Gastrocnemius medialis (tissue), 4 donors: ENCODE results near the gene ANKRD50. TPM values are rescaled to one million over a fixed set of nuclear protein-coding genes. Genes with fewer than 3 reads are reported as not detected.

Experiments used
- ATAC-seq, 2 donors: fragments of 150-250 bp; one replicate each; pipeline ENCODE4 v1.9.1; 2016
- DNase-seq, 2 donors: peaks; one replicate each; pipeline ENCODE4 v3.0.0-alpha.2; 2019
- H3K27ac ChIP-seq, 4 donors: fragments of 200-600 bp; sonication (generic); 1 replicate in 1 of 4; 2 replicates in 3 of 4; pipeline ENCODE4 v1.5.1; 2016 to 2018; ENCODE audit warnings: mild to moderate bottlenecking in 2 of 4, moderate library complexity in 1 of 4
- H3K27me3 ChIP-seq, 3 donors: fragments of 200-600 bp; sonication (generic) in 2 of 3; 1 replicate in 1 of 3; 2 replicates in 2 of 3; pipeline versions ENCODE4 v1.5.1 to v1.6.0; 2016 to 2019; ENCODE audit warnings: mild to moderate bottlenecking in 1 of 3, moderate library complexity in 1 of 3
- H3K36me3 ChIP-seq, 2 donors: fragments of 200-600 bp; sonication (generic) in 1 of 2; one replicate each; pipeline ENCODE4 v1.5.1; 2017 to 2018
- H3K4me1 ChIP-seq, 2 donors: fragments of 200-600 bp; sonication (generic) in 1 of 2; one replicate each; pipeline ENCODE4 v1.5.1; 2016 to 2017; ENCODE audit warnings: mild to moderate bottlenecking in 2 of 2
- H3K4me3 ChIP-seq, 4 donors: fragments of 200-600 bp; sonication (generic) in 3 of 4; 1 replicate in 1 of 4; 2 replicates in 3 of 4; pipeline ENCODE4 v1.5.1; 2016 to 2019; ENCODE audit warnings: mild to moderate bottlenecking in 2 of 4
- H3K9me3 ChIP-seq, 3 donors: fragments of 200-600 bp; sonication (generic) in 2 of 3; 1 replicate in 1 of 3; 2 replicates in 2 of 3; pipeline ENCODE4 v1.5.1; 2016 to 2019
- CTCF ChIP-seq, 5 experiments: fragments of 450-650 bp in 3 of 5; fragments of 200-600 bp in 2 of 5; sonication (generic) in 2 of 5; IDR thresholded peaks in 4 of 5; conservative IDR thresholded peaks in 1 of 5; 1 replicate in 4 of 5; 2 replicates in 1 of 5; pipeline ENCODE4 v1.5.1; 2016 to 2019; ENCODE audit warnings: antibody characterized with exemption in 5 of 5, mild to moderate bottlenecking in 3 of 5, moderate library complexity in 3 of 5
- POLR2A ChIP-seq, 2 donors: fragments of 450-650 bp; IDR thresholded peaks; one replicate each; pipeline ENCODE4 v1.6.1; 2017; ENCODE audit warnings: antibody characterized with exemption in 2 of 2, mild to moderate bottlenecking in 2 of 2, moderate library complexity in 2 of 2
- in situ Hi-C, 4 donors: fragments of 200-750 bp; cut with MboI; loops; one replicate each; pipeline versions ENCODE4 v1.15.0 to v1.8.0; 2017; ENCODE audit warnings: low sequenced_read_pairs in 4 of 4
- intact Hi-C: fragments of 100-400 bp; cut with DNase I; formaldehyde crosslinking; loops from one replicate; pipeline ENCODE4 v1.15.1; 2023; ENCODE audit warnings: low total_unique reads
- total RNA-seq, 4 donors: library from RNA; depleted of rRNA; stranded (reverse); fragments of >200 nt; gene quantifications; one replicate each; pipeline versions ENCODE4 v1.1.0 to v1.2.3, GENCODE V29; 2016

The ANKRD50 gene
- total RNA-seq, 4 donors from 2014 or later, result 2.5 to 4.2 (median 3.3) TPM

- DNase-seq, result no peak
- no peak for TF ChIP-seq CTCF (IDR thresholded peaks at IDR 0.05 in 4 of 5, conservative IDR thresholded peaks at IDR 0.05 in 1 of 5)
- no peak for TF ChIP-seq POLR2A (IDR thresholded peaks at IDR 0.05)
- in situ Hi-C loops (no loop called here), intact Hi-C loops (loop anchor here (10.0 kb wide), 1 partner anchor 225 kb away; no protein-coding TSS in a partner anchor)
- Histone ChIP-seq H3K27me3 (no peaks in the 10 kb centered on the region), H3K36me3 (no peaks in the 10 kb centered on the region), H3K4me3 (no peak overlapping the region), H3K27ac (no peak overlapping the region), H3K9me3 (no peaks in the 10 kb centered on the region), H3K4me1 (peaks cover 27 to 32% of the 10 kb centered on the region in 2 donors)
- no peak for ATAC-seq
These were observed 2.4 kb downstream of the ANKRD50 start for GRCh38 chr4:124710015-124710741.

- ATAC-seq (no peak), DNase-seq (no peak)
- intact Hi-C loops (no loop called here), in situ Hi-C loops (no loop called here)
- peaks cover 27 to 32% of the 10 kb centered on the region in 2 donors for H3K4me1 ChIP-seq
- no peak for TF ChIP-seq POLR2A (IDR thresholded peaks at IDR 0.05)
- no peak for TF ChIP-seq CTCF (IDR thresholded peaks at IDR 0.05 in 4 of 5, conservative IDR thresholded peaks at IDR 0.05 in 1 of 5)
- H3K36me3 ChIP-seq, result no peaks in the 10 kb centered on the region
- no peaks in the 10 kb centered on the region for H3K9me3 ChIP-seq
- no peak overlapping the region for H3K4me3 ChIP-seq
- H3K27ac ChIP-seq, result no peak overlapping the region
- H3K27me3 ChIP-seq, result no peaks in the 10 kb centered on the region
These were observed 3.8 kb downstream of the ANKRD50 start for GRCh38 chr4:124708517-124709300.

- ATAC-seq, result no peak
- peaks cover 13 to 15% of the 10 kb centered on the region in 2 donors for H3K4me1 ChIP-seq
These were observed 7.1 kb downstream of the ANKRD50 start for GRCh38 chr4:124705393-124705792.

GRCh38 chr4:124703154-124703553, 9.4 kb downstream of the ANKRD50 start:
- H3K4me1 ChIP-seq, result peaks cover 4 to 5% of the 10 kb centered on the region in 2 donors
- TF ChIP-seq POLR2A (IDR thresholded peaks at IDR 0.05) (no peak), CTCF (IDR thresholded peaks at IDR 0.05 in 4 of 5, conservative IDR thresholded peaks at IDR 0.05 in 1 of 5) (no peak)
- H3K27me3 ChIP-seq, result no peaks in the 10 kb centered on the region
- H3K27ac ChIP-seq, result no peak overlapping the region
- H3K36me3 ChIP-seq, result no peaks in the 10 kb centered on the region
- DNase-seq (no peak), ATAC-seq (no peak)
- in situ Hi-C loops (no loop called here), intact Hi-C loops (no loop called here)
- H3K9me3 ChIP-seq, result no peaks in the 10 kb centered on the region
- H3K4me3 ChIP-seq, result no peak overlapping the region

More at GRCh38 chr4:124705393-124705792, 7.1 kb downstream of the ANKRD50 start:
- Histone ChIP-seq H3K27me3 (no peaks in the 10 kb centered on the region), H3K36me3 (no peaks in the 10 kb centered on the region), H3K27ac (no peak overlapping the region), H3K9me3 (no peaks in the 10 kb centered on the region), H3K4me3 (no peak overlapping the region)
- intact Hi-C loops, result no loop called here
- in situ Hi-C loops, result no loop called here
- TF ChIP-seq CTCF (IDR thresholded peaks at IDR 0.05 in 4 of 5, conservative IDR thresholded peaks at IDR 0.05 in 1 of 5) (no peak), POLR2A (IDR thresholded peaks at IDR 0.05) (no peak)
- no peak for DNase-seq
